MM.1S (cell line): ENCODE measurements around the gene PPIP5K1.

ENCODE experiments used
- DNase-seq: peaks from one replicate; pipeline ENCODE4 v3.0.0-alpha.2; 2015
- H2AFZ ChIP-seq: fragments of 300-600 bp; sonication (generic); 2 replicates; pipeline ENCODE4 v1.6.0; 2016; ENCODE audit warnings: antibody characterized with exemption, low read length
- H3F3A ChIP-seq: fragments of 300-600 bp; sonication (generic); 2 replicates; pipeline ENCODE4 v1.6.1; 2016; ENCODE audit warnings: mild to moderate bottlenecking, antibody characterized with exemption, low read length, moderate library complexity, mixed read lengths; ENCODE audit not compliant: insufficient read depth
- H3K27ac ChIP-seq: fragments of 300-600 bp; sonication (generic); 2 replicates; pipeline ENCODE4 v1.5.1; 2016; ENCODE audit warnings: mild to moderate bottlenecking, low read length
- H3K27me3 ChIP-seq: fragments of 300-600 bp; sonication (generic); replicated peaks from 2 replicates; pipeline ENCODE4 v1.6.0; 2016; ENCODE audit warnings: low read length; ENCODE audit not compliant: insufficient read depth
- H3K36me3 ChIP-seq: fragments of 300-600 bp; sonication (generic); replicated peaks from 2 replicates; pipeline ENCODE4 v1.6.1; 2016; ENCODE audit warnings: mild to moderate bottlenecking, low read length, mixed read lengths; ENCODE audit not compliant: insufficient read depth
- H3K4me1 ChIP-seq: fragments of 300-600 bp; sonication (generic); 2 replicates; pipeline ENCODE4 v1.6.1; 2016; ENCODE audit warnings: low read length, mixed read lengths
- H3K4me2 ChIP-seq: fragments of 300-600 bp; sonication (generic); 2 replicates; pipeline ENCODE4 v1.6.0; 2016; ENCODE audit warnings: low read depth, low read length
- H3K4me3 ChIP-seq: fragments of 300-600 bp; sonication (generic); 2 replicates; pipeline ENCODE4 v1.5.1; 2016; ENCODE audit warnings: low read length, mixed read lengths
- H3K79me2 ChIP-seq: fragments of 300-600 bp; sonication (generic); 2 replicates; pipeline ENCODE4 v1.6.1; 2016; ENCODE audit warnings: mixed run types, low read length, mixed read lengths
- H3K9ac ChIP-seq: fragments of 300-600 bp; sonication (generic); 2 replicates; pipeline ENCODE4 v1.6.1; 2016; ENCODE audit warnings: low read length, mixed read lengths
- H3K9me2 ChIP-seq: fragments of 300-600 bp; sonication (generic); replicated peaks from 2 replicates; pipeline ENCODE4 v1.6.1; 2016; ENCODE audit warnings: mild to moderate bottlenecking, low read length, mixed read lengths; ENCODE audit not compliant: insufficient read depth
- H3K9me3 ChIP-seq: fragments of 300-600 bp; sonication (generic); replicated peaks from 2 replicates; pipeline ENCODE4 v1.6.1; 2016; ENCODE audit warnings: mild to moderate bottlenecking, low read length, mixed read lengths; ENCODE audit not compliant: insufficient read depth
- H4K20me1 ChIP-seq: fragments of 300-600 bp; sonication (generic); 2 replicates; pipeline ENCODE4 v1.6.1; 2016; ENCODE audit warnings: mild to moderate bottlenecking, low read length, moderate library complexity, mixed read lengths; ENCODE audit not compliant: insufficient read depth
- CTCF ChIP-seq: fragments of 300-600 bp; sonication (generic); IDR thresholded peaks from 2 replicates; pipeline ENCODE4 v1.5.1; 2016; ENCODE audit warnings: antibody characterized with exemption, low read length, mixed read lengths
- EZH2 ChIP-seq: fragments of 300-600 bp; sonication (generic); optimal IDR thresholded peaks from 2 replicates; pipeline ENCODE3; 2017; ENCODE audit warnings: low read depth, mild to moderate bottlenecking, antibody characterized with exemption, low read length, mixed read lengths
- EZH2phosphoT487 ChIP-seq: fragments of 300-600 bp; sonication (generic); IDR thresholded peaks from 2 replicates; pipeline ENCODE4 v1.6.1; 2018; ENCODE audit warnings: antibody characterized with exemption, low read length

The PPIP5K1 gene

GRCh38 chr15:43550527-43551363 is 39.3 kb downstream of the PPIP5K1 start:
- Histone ChIP-seq H3F3A (no peaks in the 10 kb centered on the region), H3K9me3 (no peaks in the 10 kb centered on the region)
- DNase-seq, result no peak

GRCh38 chr15:43547539-43547938 is 42.5 kb downstream of the PPIP5K1 start:
- Histone ChIP-seq H2AFZ (no peak overlapping the region), H3K4me2 (no peak overlapping the region), H3K27ac (no peak overlapping the region), H3K9me2 (no peaks in the 10 kb centered on the region), H3K9ac (no peak overlapping the region), H3F3A (no peaks in the 10 kb centered on the region), H3K79me2 (no peaks in the 10 kb centered on the region), H3K4me3 (no peak overlapping the region), H3K9me3 (no peaks in the 10 kb centered on the region), H4K20me1 (no peaks in the 10 kb centered on the region), H3K4me1 (no peaks in the 10 kb centered on the region), H3K36me3 (no peaks in the 10 kb centered on the region), H3K27me3 (no peaks in the 10 kb centered on the region)
- TF ChIP-seq EZH2, result no peak
- TF ChIP-seq EZH2phosphoT487, result no peak
- TF ChIP-seq CTCF, result no peak
- DNase-seq, result no peak

More at GRCh38 chr15:43550527-43551363, 39.3 kb downstream of the PPIP5K1 start:
- H3K4me2 ChIP-seq, result no peak overlapping the region
- no peaks in the 10 kb centered on the region for H3K79me2 ChIP-seq
- no peaks in the 10 kb centered on the region for H3K4me1 ChIP-seq
- H3K4me3 ChIP-seq, result no peak overlapping the region
- H3K27me3 ChIP-seq, result no peaks in the 10 kb centered on the region
- H3K36me3 ChIP-seq, result no peaks in the 10 kb centered on the region
- H3K9me2 ChIP-seq, result no peaks in the 10 kb centered on the region
- TF ChIP-seq EZH2, result no peak
- no peak for TF ChIP-seq EZH2phosphoT487
- no peak for TF ChIP-seq CTCF
- H4K20me1 ChIP-seq, result no peaks in the 10 kb centered on the region
- H2AFZ ChIP-seq, result no peak overlapping the region
- H3K9ac ChIP-seq, result no peak overlapping the region
- H3K27ac ChIP-seq, result no peak overlapping the region

- Histone ChIP-seq H2AFZ (no peak overlapping the region), H3K27me3 (no peaks in the 10 kb centered on the region), H3K4me2 (no peak overlapping the region), H3K27ac (no peak overlapping the region), H3K9ac (no peak overlapping the region), H3K4me3 (no peak overlapping the region), H3K79me2 (no peaks in the 10 kb centered on the region), H3K36me3 (no peaks in the 10 kb centered on the region), H3K4me1 (no peaks in the 10 kb centered on the region), H3K9me3 (no peaks in the 10 kb centered on the region), H4K20me1 (no peaks in the 10 kb centered on the region), H3F3A (no peaks in the 10 kb centered on the region), H3K9me2 (no peaks in the 10 kb centered on the region)
- TF ChIP-seq CTCF, result no peak
- TF ChIP-seq EZH2, result no peak
- TF ChIP-seq EZH2phosphoT487, result no peak
- no peak for DNase-seq
These were observed 44.6 kb downstream of the PPIP5K1 start for GRCh38 chr15:43545426-43545825.
